NCI-H226 (cell line): ENCODE data around the gene HSPA12B.
"Not testable (repeated sequence)": the region's sequence is repeated elsewhere in the genome, so short reads cannot be mapped to it uniquely, and the experiment has no call there.

Experiments used
- DNase-seq: peaks from one replicate; pipeline ENCODE4 v3.0.0-alpha.2; 2015

The HSPA12B gene

GRCh38 chr20:3789201-3789600 lies 56.7 kb downstream of the HSPA12B start:
- not testable (repeated sequence) for DNase-seq

DNA sequence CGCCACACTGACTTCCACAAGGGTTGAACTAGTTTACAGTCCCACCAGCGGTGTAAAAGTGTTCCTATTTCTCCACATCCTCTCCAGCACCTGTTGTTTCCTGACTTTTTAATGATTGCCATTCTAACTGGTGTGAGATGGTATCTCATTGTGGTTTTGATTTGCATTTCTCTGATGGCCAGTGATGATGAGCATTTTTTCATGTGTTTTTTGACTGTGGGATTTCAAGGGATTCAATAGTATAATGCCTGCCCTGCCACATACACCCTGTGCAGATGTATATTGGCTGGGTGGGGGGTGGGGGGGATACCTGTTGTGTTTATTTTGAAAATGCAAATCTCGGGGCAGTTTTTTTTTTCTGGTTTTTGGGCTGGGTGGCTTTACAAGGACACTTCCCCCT lies 61.7 kb downstream of the HSPA12B start:
- not testable (repeated sequence) for DNase-seq

GRCh38 chr20:3794701-3795420 lies 62.4 kb downstream of the HSPA12B start:
- no peak for DNase-seq

DNA sequence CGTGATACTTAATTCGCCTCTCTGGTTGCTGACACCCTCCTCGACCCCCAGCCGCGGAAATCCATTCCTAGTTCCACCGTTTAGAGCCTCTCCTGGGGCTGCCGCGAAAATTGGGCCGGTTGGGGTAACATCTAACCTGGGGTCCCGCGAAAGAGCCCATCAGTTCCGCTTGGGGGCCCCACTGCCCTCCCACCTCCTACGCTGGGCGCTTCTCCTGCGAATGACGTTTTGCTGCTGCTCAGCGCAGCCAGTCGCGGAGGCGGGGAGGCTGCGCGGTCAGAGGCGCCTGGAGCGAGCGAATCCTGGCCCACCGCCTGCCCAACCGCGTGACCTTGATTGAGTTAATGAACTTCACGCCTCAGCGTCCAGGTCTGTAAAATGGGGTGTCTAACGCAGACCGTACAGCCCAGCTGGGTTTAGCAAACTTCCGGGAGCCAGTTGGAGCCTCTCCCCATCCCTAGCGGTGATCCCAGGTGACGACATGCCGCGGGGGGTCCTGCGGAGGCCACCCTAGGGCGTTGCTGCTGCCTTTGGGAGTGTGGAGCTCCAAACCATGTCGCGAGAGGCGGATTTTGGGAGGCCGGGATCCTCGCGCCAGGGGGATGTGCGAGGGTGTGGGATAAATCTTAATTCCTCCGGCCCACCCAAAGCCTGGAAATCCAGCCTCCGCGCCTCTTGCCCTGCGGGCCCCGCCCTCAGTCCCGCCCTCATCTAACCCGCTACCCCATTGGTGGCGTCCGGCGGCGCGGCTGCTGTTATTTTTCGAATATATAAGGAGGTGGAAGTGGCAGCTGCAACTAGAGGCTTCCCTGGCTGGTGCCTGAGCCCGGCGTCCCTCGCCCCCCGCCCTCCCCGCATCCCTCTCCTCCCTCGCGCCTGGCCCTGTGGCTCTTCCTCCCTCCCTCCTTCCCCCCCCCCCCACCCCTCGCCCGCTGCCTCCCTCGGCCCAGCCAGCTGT lies 63.3 kb downstream of the HSPA12B start, which contains the start of gene CDC25B:
TSS of gene CDC25B (plus strand) at position 800 of the 958 bp plus-strand sequence. CDS start 222 bp downstream, outside the sequence.
- DNase-seq, result peak; percentile 78

- no peak for DNase-seq
Observed at GRCh38 chr20:3796477-3797225, 64.2 kb downstream of the HSPA12B start.

DNA sequence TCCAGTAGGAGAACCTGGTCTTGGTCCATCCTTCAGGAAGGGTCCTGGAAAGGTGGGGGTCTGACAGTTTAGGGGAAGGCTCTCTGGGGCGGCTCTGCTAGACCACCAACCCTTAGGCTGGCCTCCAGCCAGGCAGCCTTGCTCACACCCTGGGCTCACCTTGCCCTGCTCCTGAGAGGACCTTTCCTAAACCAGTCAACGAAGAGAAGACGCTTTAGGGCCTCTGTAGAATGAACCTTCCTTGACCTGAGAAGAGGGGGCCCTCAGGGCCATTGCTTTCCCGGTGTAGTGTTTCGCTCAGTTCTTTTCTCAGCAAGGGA lies 64.7 kb downstream of the HSPA12B start:
- no peak for DNase-seq

DNA sequence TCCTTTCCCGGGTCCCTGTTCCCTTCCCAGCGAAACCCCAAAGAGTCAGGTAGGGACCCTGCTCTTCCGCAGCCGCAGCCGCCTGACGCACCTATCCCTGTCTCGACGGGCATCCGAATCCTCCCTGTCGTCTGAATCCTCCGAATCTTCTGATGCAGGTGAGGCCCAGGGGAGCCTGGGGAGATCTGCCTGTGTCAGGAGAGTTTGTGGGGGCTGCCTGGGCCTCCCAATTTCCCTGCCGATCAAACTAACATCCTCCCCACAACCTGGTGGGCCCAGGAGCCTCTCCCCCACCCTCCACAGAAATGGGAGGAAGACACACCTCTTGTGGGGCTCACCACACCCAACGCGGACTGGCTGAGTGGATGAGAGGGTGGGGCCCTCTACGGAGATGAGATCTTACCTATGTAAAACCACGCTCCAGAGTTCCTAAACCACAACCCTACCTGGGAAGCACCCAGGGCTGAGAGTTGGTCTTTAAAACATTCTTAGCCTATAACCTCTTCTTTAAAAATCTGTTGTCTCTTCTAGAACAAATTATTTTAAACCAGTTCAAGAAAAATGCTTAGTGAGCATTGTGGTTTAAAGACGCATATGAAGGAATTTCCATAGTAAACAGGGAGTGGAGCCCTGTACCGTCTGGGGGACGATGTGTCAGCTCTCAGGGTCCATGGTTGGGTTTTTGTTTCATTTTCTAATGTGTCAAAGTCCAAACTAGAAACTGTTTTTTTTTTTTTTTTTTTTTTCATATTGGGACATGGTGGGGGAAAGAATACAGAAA lies 65.3 kb downstream of the HSPA12B start:
- no peak for DNase-seq

- no peak for DNase-seq
Observed at GRCh38 chr20:3798373-3798768, 65.9 kb downstream of the HSPA12B start.

- DNase-seq, result no peak
Observed at GRCh38 chr20:3798908-3799248, 66.4 kb downstream of the HSPA12B start.

DNA sequence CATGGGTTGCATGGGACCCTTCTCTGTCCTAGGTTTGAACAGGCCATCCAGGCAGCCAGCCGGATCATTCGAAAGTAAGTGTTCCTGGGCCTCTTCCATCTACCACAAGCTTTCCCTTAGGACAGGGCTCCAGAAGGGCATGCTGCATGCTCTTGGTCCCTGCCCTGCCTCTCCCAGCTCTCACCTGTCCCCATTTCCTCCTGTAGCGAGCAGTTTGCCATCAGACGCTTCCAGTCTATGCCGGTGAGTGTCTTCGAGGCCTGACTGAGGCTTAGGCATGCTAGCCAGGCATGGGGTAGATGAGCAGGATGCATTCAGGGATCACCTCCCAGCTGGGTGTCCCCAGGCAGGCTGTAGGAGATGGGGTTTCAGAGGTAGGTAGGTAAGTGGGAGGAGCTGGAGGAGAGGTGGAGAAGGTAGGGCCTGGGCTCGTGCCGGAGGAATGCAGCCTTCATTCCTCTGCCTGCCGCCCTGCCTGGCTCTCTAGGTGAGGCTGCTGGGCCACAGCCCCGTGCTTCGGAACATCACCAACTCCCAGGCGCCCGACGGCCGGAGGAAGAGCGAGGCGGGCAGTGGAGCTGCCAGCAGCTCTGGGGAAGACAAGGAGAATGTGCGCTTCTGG lies 67.9 kb downstream of the HSPA12B start:
- DNase-seq, result no peak

- DNase-seq, result no peak
Observed at GRCh38 chr20:3800878-3801260, 68.4 kb downstream of the HSPA12B start.

GRCh38 chr20:3801299-3801698 lies 68.8 kb downstream of the HSPA12B start:
- no peak for DNase-seq

- DNase-seq, result no peak
Observed at GRCh38 chr20:3801846-3802245, 69.4 kb downstream of the HSPA12B start.
